ES-I3 (cell line): ENCODE data around the gene MMAB.

Experiments used
- H3K36me3 ChIP-seq: 2 replicates; pipeline ENCODE4 v1.6.1; 2013; ENCODE audit warnings: mild to moderate bottlenecking, low read length, control low read depth, moderate library complexity; ENCODE audit not compliant: insufficient read depth
- H3K4me1 ChIP-seq: 2 replicates; pipeline ENCODE4 v1.6.1; 2013; ENCODE audit warnings: mild to moderate bottlenecking, control low read depth, low read length; ENCODE audit not compliant: insufficient read depth
- H3K9ac ChIP-seq: 2 replicates; pipeline ENCODE4 v1.6.1; 2013; ENCODE audit warnings: low read depth, mild to moderate bottlenecking, low read length, moderate library complexity
- H3K9me3 ChIP-seq: 2 replicates; pipeline ENCODE4 v1.6.1; 2013; ENCODE audit warnings: mild to moderate bottlenecking, low read length, moderate library complexity; ENCODE audit not compliant: control insufficient read depth, insufficient read depth

MMAB gene

GRCh38 chr12:109597414-109597794, 24.1 kb upstream of the MMAB start:
- Histone ChIP-seq H3K36me3 (no peaks in the 10 kb centered on the region), H3K9me3 (no peaks in the 10 kb centered on the region), H3K9ac (no peak overlapping the region), H3K4me1 (peaks cover 9% of the 10 kb centered on the region; the same call in 1 of the 2 replicates)

DNA sequence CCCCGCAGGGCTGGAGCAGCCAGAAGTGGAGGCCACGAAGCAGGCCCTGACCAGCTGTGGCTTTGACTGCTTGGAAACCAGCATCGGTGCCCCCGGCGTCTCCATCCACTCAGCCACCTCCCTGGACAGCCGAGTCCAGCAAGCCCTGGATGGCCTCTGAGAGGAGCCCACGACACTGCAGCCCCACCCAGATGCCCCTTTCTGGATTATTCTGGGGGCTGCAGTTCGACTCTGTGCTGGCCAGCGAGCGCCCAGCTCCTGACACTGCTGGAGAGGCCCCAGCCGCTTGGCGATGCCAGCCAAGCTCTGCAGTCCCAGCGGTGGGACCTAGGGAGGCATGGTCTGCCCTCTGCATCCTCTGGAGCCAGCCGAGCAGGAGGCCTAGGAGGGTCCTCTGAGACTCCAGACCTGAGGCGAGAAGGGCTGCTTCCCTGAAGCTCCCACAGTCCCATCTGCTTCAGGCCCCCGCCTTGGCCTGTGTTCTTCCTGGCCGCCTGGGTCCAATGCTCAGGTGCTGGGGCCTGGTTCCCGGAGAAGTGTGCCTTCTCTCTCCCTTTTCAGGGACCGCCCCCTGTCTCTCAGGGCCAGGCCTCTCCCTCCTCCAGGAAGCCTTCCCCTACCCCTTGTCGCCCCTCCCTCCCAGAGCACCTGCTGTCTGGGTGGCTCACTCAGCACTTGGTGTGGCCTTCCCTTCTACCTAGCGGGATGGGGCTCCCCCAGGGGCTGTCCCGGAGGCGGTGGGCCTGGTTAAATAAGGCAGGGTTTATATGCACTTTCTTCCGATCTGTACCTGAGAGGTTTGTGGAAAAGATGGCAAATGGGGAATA, 23.3 kb upstream of the MMAB start:
- Histone ChIP-seq H3K36me3 (no peaks in the 10 kb centered on the region), H3K9ac (no peak overlapping the region), H3K9me3 (no peaks in the 10 kb centered on the region), H3K4me1 (peaks cover 9% of the 10 kb centered on the region; the same call in 1 of the 2 replicates)

DNA sequence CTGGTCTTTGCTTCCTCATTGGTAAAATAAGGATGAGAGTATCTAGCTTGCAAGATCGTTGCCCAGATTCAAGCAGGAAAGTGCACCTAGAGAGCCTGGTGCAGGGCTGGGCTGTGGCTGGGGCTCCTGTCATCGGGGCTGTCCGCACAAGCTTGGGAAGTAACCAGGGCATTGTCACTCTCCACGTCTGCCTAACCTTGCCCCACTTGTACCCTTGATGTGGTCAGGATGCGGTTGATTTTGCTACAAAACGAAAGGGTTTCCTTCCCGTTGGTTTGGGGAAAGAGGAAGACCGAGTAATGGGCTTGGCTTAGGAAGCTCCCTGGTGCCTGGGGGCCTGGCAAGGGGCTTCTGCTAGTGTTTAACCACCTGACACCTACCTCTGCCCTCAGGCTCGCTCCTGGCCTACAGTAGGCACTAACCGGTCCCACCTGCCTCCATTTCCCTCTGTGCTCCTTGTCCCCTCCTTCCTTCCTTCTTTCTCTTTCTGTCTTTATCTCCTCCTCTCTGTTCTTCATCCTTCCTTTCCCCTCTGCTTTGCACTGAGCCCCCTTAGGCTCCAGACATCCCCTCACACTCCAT, 22.1 kb upstream of the MMAB start:
- Histone ChIP-seq H3K4me1 (peaks cover 9% of the 10 kb centered on the region; the same call in 1 of the 2 replicates), H3K9me3 (no peaks in the 10 kb centered on the region), H3K9ac (no peak overlapping the region), H3K36me3 (no peaks in the 10 kb centered on the region)

DNA sequence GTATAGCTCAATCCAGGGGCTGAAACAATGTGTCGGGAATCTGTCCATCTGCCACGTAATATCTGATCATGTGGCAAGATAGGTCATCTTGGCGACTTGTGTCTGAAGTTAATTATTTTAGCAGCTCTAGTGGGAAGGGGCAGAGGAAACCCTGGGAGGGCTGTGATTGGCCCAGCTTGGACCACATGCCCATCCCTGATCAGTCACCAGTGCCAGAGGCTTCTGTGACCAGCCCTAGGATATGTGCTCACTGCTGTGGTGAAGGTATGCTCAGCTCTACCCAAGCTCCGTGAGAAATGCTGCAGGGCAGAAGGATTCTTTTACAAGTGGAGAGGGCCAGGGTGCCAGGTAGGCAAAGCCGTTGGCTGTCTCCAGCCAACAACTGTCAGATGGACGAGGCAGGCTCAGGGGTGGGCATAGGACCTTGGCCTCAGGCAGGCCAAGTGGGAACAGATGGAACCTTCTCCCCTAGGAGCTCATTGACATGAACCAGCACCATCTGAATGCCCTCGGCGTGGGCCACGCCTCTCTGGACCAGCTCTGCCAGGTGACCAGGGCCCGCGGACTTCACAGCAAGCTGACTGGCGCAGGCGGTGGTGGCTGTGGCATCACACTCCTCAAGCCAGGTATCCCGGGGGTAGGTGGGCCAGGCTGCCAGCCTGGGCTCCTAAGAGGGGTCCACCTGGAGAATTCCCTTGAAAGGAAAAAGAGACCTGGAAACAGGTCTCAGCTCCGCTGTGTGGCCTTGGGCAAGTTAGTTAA, 21.4 kb upstream of the MMAB start:
- no peaks in the 10 kb centered on the region for H3K36me3 ChIP-seq
- peaks cover 9% of the 10 kb centered on the region; the same call in 1 of the 2 replicates for H3K4me1 ChIP-seq
- no peak overlapping the region for H3K9ac ChIP-seq
- H3K9me3 ChIP-seq: no peaks in the 10 kb centered on the region

DNA sequence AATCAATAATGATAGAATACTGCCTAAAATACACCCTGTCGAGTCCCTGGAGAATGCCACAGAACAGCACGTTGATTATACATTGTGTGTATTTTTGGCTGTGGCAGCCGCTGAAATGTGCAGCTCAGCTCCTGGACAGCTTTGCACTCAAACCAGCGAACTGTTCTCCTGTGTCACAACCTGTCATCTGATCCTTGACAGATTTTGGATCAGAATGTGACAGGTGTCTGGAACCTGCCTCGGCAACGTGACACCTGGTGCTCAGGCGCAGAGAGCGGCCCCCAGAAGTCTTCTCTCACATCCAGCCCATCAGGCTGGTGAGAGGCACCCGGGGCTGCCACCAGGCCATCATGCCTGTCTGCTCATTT, 19.6 kb upstream of the MMAB start:
- Histone ChIP-seq H3K4me1 (peaks cover under 1% of the 10 kb centered on the region; the same call in 1 of the 2 replicates), H3K9me3 (no peaks in the 10 kb centered on the region), H3K9ac (no peak overlapping the region), H3K36me3 (no peaks in the 10 kb centered on the region)

DNA sequence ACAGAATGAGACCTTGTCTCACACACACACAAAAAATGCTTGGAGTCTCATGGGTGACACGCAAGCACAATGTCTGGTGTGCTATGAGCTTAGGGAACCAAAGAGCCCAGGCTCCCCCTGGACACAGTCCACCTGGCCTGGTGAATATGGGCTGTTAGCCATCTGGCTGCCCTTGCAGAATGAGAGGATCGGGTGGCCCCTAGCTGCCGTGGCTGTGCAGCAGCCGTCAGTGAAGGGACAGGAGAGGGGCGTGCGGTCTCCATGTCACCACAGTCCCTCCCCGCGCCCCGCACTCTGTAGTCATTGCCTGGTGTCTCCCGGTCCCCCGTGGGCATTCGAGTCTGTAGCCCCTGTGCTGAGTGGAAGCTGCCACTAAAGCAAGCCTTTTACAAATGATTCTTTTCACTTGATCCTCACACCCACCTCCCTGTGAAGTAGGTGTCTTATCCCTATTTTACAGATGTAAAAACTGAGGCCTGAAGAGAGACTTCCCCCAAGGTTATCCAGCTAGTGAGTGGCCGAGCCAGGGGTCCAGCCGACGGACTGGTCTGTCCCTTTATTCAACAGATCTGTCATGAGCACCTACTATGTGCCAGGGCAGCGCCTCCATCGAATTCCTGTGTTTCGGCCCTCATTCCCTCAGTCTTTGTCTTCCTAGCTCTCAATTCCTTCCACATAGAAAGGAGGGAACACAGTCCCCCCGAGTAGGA, 19.0 kb upstream of the MMAB start:
- H3K36me3 ChIP-seq: no peaks in the 10 kb centered on the region

DNA sequence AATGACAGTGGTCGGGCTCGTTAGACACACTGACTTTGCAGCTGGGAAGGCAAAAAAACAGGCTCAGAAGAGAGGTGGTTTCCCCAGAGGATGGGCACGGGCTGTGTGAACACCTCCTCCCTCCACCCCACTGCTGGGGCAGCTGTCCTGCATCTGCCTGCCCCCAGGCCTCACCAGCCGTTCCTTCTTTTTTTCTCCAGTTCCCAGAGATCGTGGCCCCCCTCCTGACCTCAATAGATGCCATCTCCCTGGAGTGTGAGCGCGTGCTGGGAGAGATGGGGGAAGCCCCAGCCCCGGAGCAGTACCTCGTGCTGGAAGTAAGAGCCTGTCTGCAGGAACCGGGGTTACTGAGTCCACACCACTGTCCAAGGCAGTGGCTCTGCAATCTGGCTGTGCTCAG, 17.7 kb upstream of the MMAB start:
- no peaks in the 10 kb centered on the region for H3K4me1 ChIP-seq
- no peaks in the 10 kb centered on the region for H3K36me3 ChIP-seq
- no peak overlapping the region for H3K9ac ChIP-seq
- H3K9me3 ChIP-seq: no peaks in the 10 kb centered on the region

More for the DNA sequence above, 19.0 kb upstream of the MMAB start:
- Histone ChIP-seq H3K9ac (no peak overlapping the region), H3K9me3 (no peaks in the 10 kb centered on the region), H3K4me1 (no peaks in the 10 kb centered on the region)

- Histone ChIP-seq H3K4me1 (no peaks in the 10 kb centered on the region), H3K9ac (no peak overlapping the region), H3K36me3 (no peaks in the 10 kb centered on the region), H3K9me3 (no peaks in the 10 kb centered on the region)
These were observed 17.3 kb upstream of the MMAB start for GRCh38 chr12:109590566-109590965.

GRCh38 chr12:109589691-109590245, 16.5 kb upstream of the MMAB start:
- no peaks in the 10 kb centered on the region for H3K9me3 ChIP-seq
- H3K36me3 ChIP-seq: no peaks in the 10 kb centered on the region
- H3K4me1 ChIP-seq: no peaks in the 10 kb centered on the region
- H3K9ac ChIP-seq: no peak overlapping the region

DNA sequence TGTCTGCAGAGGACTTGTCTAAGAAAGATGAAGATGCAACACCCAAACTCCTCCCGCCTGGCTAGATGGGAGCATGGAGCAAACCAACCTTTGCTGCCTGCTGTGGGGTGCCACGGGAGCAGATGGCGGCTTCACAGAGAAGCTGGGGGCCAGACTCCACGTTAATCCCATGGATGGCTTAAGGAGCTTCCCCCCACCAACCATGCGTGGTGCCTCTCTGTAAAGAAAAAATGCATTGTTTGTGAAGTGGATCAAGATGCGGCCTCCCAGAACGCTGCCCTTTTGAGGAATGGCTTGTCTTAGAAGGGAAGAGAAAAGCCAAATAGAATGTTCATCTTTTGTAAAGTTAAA, 15.9 kb upstream of the MMAB start:
- H3K36me3 ChIP-seq: no peaks in the 10 kb centered on the region
- no peak overlapping the region for H3K9ac ChIP-seq
- no peaks in the 10 kb centered on the region for H3K9me3 ChIP-seq
- H3K4me1 ChIP-seq: no peaks in the 10 kb centered on the region

- H3K9ac ChIP-seq: no peak overlapping the region
- H3K4me1 ChIP-seq: no peaks in the 10 kb centered on the region
- H3K9me3 ChIP-seq: no peaks in the 10 kb centered on the region
- H3K36me3 ChIP-seq: no peaks in the 10 kb centered on the region
These were observed 15.3 kb upstream of the MMAB start for GRCh38 chr12:109588461-109589239.

DNA sequence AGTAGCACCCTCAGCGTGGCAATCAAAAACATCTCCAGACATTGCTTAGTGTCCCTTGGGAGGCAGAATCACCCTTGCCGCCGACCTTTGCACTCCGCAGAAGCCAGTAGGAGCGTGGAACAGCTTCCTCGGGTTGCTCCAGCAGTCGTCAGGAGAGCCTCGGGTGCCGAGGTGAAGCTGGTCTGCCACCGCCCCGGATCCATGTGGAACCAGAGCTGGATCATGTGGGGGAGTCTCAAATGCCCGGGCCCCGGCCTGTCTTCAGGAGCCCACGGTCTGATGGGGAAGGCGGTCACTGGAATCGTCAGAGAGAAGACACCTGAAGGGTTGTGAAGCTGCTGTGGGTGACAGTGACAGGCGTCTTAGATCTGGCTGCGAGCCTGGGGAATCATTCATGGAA, 14.6 kb upstream of the MMAB start:
- no peaks in the 10 kb centered on the region for H3K9me3 ChIP-seq
- no peak overlapping the region for H3K9ac ChIP-seq
- no peaks in the 10 kb centered on the region for H3K36me3 ChIP-seq
- H3K4me1 ChIP-seq: no peaks in the 10 kb centered on the region

- Histone ChIP-seq H3K9ac (no peak overlapping the region), H3K36me3 (no peaks in the 10 kb centered on the region; the same call in 1 of the 2 replicates), H3K4me1 (no peaks in the 10 kb centered on the region), H3K9me3 (no peaks in the 10 kb centered on the region)
These were observed 13.3 kb upstream of the MMAB start for GRCh38 chr12:109586385-109587296.
